KOPT-K1 (cell line): ENCODE measurements around the gene PRSS50.
"Not testable (repeated sequence)": the region's sequence is repeated elsewhere in the genome, so short reads cannot be mapped to it uniquely, and the experiment has no call there.

Experiments used
- H3K27ac ChIP-seq: fragments of 200-600 bp; sonication (generic); 2 replicates; pipeline ENCODE4 v1.5.1; 2016; ENCODE audit warnings: antibody characterized with exemption, mild to moderate bottlenecking, low read depth, low read length; ENCODE audit not compliant: poor library complexity, severe bottlenecking
- H3K36me3 ChIP-seq: fragments of 200-600 bp; sonication (generic); 2 replicates; pipeline ENCODE4 v1.5.1; 2017; ENCODE audit warnings: antibody characterized with exemption, mild to moderate bottlenecking, low read length, moderate library complexity; ENCODE audit not compliant: insufficient read depth
- H3K9me3 ChIP-seq: fragments of 200-600 bp; sonication (generic); 2 replicates; pipeline ENCODE4 v1.5.1; 2017; ENCODE audit warnings: antibody characterized with exemption, low read length, mild to moderate bottlenecking; ENCODE audit not compliant: insufficient read depth, poor library complexity, severe bottlenecking

PRSS50 gene

GRCh38 chr3:46717447-46718231, at the start of gene PRSS50:
PRSS50 (minus strand) TSS chr3:46717869; CDS start chr3:46717824, 45 bp downstream.
- H3K9me3 ChIP-seq = no peaks in the 10 kb centered on the region
- H3K27ac ChIP-seq = no peak within 1 kb of the TSS
- no peaks in the 10 kb centered on the region for H3K36me3 ChIP-seq

GRCh38 chr3:46764206-46764605, 46.5 kb upstream of the PRSS50 start:
- peaks cover 36% of the 10 kb centered on the region for H3K9me3 ChIP-seq

GRCh38 chr3:46763178-46763577, 45.5 kb upstream of the PRSS50 start:
- no peak overlapping the region for H3K27ac ChIP-seq
- peaks cover 32% of the 10 kb centered on the region for H3K9me3 ChIP-seq
- H3K36me3 ChIP-seq = no peaks in the 10 kb centered on the region

More at GRCh38 chr3:46764206-46764605, 46.5 kb upstream of the PRSS50 start:
- no peak overlapping the region for H3K27ac ChIP-seq
- no peaks in the 10 kb centered on the region for H3K36me3 ChIP-seq

- peaks cover 15% of the 10 kb centered on the region for H3K9me3 ChIP-seq
- H3K36me3 ChIP-seq = no peaks in the 10 kb centered on the region
- H3K27ac ChIP-seq = no peak overlapping the region
Measured at GRCh38 chr3:46759239-46760167, 41.8 kb upstream of the PRSS50 start.

- no peaks in the 10 kb centered on the region for H3K9me3 ChIP-seq
- no peaks in the 10 kb centered on the region for H3K36me3 ChIP-seq
- H3K27ac ChIP-seq = no peak overlapping the region
Measured at GRCh38 chr3:46756642-46757041, 39.0 kb upstream of the PRSS50 start.

- H3K36me3 ChIP-seq = no peaks in the 10 kb centered on the region
- no peaks in the 10 kb centered on the region for H3K9me3 ChIP-seq
- no peak overlapping the region for H3K27ac ChIP-seq
Measured at GRCh38 chr3:46755646-46756045, 38.0 kb upstream of the PRSS50 start.

GRCh38 chr3:46753127-46753526, 35.5 kb upstream of the PRSS50 start:
- H3K36me3 ChIP-seq, H3K27ac ChIP-seq: not testable (repeated sequence)

GRCh38 chr3:46750555-46751038, 32.9 kb upstream of the PRSS50 start:
- H3K36me3 ChIP-seq = no peaks in the 10 kb centered on the region
- H3K9me3 ChIP-seq = no peaks in the 10 kb centered on the region
- H3K27ac ChIP-seq = no peak overlapping the region

More at GRCh38 chr3:46753127-46753526, 35.5 kb upstream of the PRSS50 start:
- not testable (repeated sequence) for H3K9me3 ChIP-seq

GRCh38 chr3:46749129-46749528, 31.5 kb upstream of the PRSS50 start:
- no peaks in the 10 kb centered on the region for H3K36me3 ChIP-seq
- H3K9me3 ChIP-seq = no peaks in the 10 kb centered on the region
- no peak overlapping the region for H3K27ac ChIP-seq

- Histone ChIP-seq H3K27ac (no peak overlapping the region), H3K36me3 (no peaks in the 10 kb centered on the region), H3K9me3 (no peaks in the 10 kb centered on the region)
Measured at GRCh38 chr3:46748170-46748569, 30.5 kb upstream of the PRSS50 start.

- Histone ChIP-seq H3K9me3 (no peaks in the 10 kb centered on the region), H3K27ac (no peak overlapping the region), H3K36me3 (no peaks in the 10 kb centered on the region)
Measured at GRCh38 chr3:46746711-46747110, 29.0 kb upstream of the PRSS50 start.

GRCh38 chr3:46742992-46743585, 25.4 kb upstream of the PRSS50 start:
- Histone ChIP-seq H3K36me3 (no peaks in the 10 kb centered on the region), H3K27ac (no peak overlapping the region), H3K9me3 (no peaks in the 10 kb centered on the region)

GRCh38 chr3:46739565-46739964, 21.9 kb upstream of the PRSS50 start:
- not testable (repeated sequence) for H3K36me3 ChIP-seq, H3K27ac ChIP-seq, H3K9me3 ChIP-seq

GRCh38 chr3:46737329-46737731, 19.7 kb upstream of the PRSS50 start:
- Histone ChIP-seq H3K9me3 (no peaks in the 10 kb centered on the region), H3K27ac (no peak overlapping the region), H3K36me3 (no peaks in the 10 kb centered on the region)
